ENCODE results near the gene INHBA. TPM values are rescaled to one million over a fixed set of nuclear protein-coding genes. Genes with fewer than 3 reads are reported as not detected.

Gene INHBA
- polyA plus RNA-seq, 1 donor (not counting 4 experiments of a cell fraction or from before 2014, with no cell fraction given) = 51.4 TPM

- no peaks in the 10 kb centered on the region for H4K20me1 ChIP-seq (ENCODE audit: control insufficient read depth, extremely low read depth, insufficient read depth, low read length)
- FAIRE-seq = no peak
- TF ChIP-seq, protein P1, sequence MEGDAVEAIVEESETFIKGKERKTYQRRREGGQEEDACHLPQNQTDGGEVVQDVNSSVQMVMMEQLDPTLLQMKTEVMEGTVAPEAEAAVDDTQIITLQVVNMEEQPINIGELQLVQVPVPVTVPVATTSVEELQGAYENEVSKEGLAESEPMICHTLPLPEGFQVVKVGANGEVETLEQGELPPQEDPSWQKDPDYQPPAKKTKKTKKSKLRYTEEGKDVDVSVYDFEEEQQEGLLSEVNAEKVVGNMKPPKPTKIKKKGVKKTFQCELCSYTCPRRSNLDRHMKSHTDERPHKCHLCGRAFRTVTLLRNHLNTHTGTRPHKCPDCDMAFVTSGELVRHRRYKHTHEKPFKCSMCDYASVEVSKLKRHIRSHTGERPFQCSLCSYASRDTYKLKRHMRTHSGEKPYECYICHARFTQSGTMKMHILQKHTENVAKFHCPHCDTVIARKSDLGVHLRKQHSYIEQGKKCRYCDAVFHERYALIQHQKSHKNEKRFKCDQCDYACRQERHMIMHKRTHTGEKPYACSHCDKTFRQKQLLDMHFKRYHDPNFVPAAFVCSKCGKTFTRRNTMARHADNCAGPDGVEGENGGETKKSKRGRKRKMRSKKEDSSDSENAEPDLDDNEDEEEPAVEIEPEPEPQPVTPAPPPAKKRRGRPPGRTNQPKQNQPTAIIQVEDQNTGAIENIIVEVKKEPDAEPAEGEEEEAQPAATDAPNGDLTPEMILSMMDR (optimal IDR thresholded peaks at IDR 0.05 in 1 of 3, IDR thresholded peaks at IDR 0.05 in 1 of 3, conservative IDR thresholded peaks at IDR 0.05 in 1 of 3; ENCODE audit: extremely low read depth in 1 of 3, insufficient read depth in 2 of 3, low read length in 3 of 3) = no peak
- TF ChIP-seq EZH2 (IDR thresholded peaks at IDR 0.05; ENCODE audit: low read length) = no peak
Observed at GRCh38 chr7:41738336-41738735, 35.4 kb upstream of the INHBA start.

GRCh38 chr7:41735206-41735605 lies 32.3 kb upstream of the INHBA start:
- H3K9me3 ChIP-seq (ENCODE audit: control insufficient read depth, low read depth, low read length) = no peaks in the 10 kb centered on the region
- FAIRE-seq (no peak), DNase-seq (ENCODE audit: low read depth, low spot score) (no peak)
- no peaks in the 10 kb centered on the region for H3K9me1 ChIP-seq (ENCODE audit: control insufficient read depth, extremely low read depth, insufficient read depth, low read length)
- H3K27ac ChIP-seq (ENCODE audit: control insufficient read depth, insufficient read depth, low read length) = no peak overlapping the region
- H3K36me3 ChIP-seq (ENCODE audit: control insufficient read depth in 2 of 2, extremely low read depth in 1 of 2, insufficient read depth in 2 of 2, low read length in 2 of 2) = no peaks in the 10 kb centered on the region
- no peaks in the 10 kb centered on the region for H4K20me1 ChIP-seq (ENCODE audit: control insufficient read depth, extremely low read depth, insufficient read depth, low read length)
- no peak overlapping the region for H3K9ac ChIP-seq (ENCODE audit: control insufficient read depth, extremely low read depth, insufficient read depth, low read length)
- TF ChIP-seq EZH2 (IDR thresholded peaks at IDR 0.05; ENCODE audit: low read length) = no peak
- TF ChIP-seq, protein P1 (optimal IDR thresholded peaks at IDR 0.05 in 1 of 3, IDR thresholded peaks at IDR 0.05 in 1 of 3, conservative IDR thresholded peaks at IDR 0.05 in 1 of 3; ENCODE audit: extremely low read depth in 1 of 3, insufficient read depth in 2 of 3, low read length in 3 of 3) = no peak
- no peaks in the 10 kb centered on the region for H3K4me1 ChIP-seq (ENCODE audit: control insufficient read depth, extremely low read depth, insufficient read depth, low read length)
- no peaks in the 10 kb centered on the region for H3K79me2 ChIP-seq (ENCODE audit: control insufficient read depth, insufficient read depth, low read length)
- H3K4me3 ChIP-seq (ENCODE audit: control insufficient read depth in 2 of 3, extremely low read depth in 1 of 3, insufficient read depth in 2 of 3, low read depth in 1 of 3, low read length in 3 of 3) = no peak overlapping the region
- H3K27me3 ChIP-seq (ENCODE audit: control insufficient read depth, extremely low read depth, insufficient read depth, low read length) = peaks cover 4% of the 10 kb centered on the region
- H3K4me2 ChIP-seq (ENCODE audit: control insufficient read depth, extremely low read depth, insufficient read depth, low read depth, low read length) = no peak overlapping the region
- no peak overlapping the region for H2AFZ ChIP-seq (ENCODE audit: control insufficient read depth, low read length)
- dilution Hi-C loops (cut with MboI; ENCODE audit: extremely low pct_ligation_motif_present, low sequenced_read_pairs) = no loop called here

More at GRCh38 chr7:41738336-41738735, 35.4 kb upstream of the INHBA start:
- Histone ChIP-seq H3K4me1 (ENCODE audit: control insufficient read depth, extremely low read depth, insufficient read depth, low read length) (no peaks in the 10 kb centered on the region), H3K79me2 (ENCODE audit: control insufficient read depth, insufficient read depth, low read length) (no peaks in the 10 kb centered on the region), H3K9me3 (ENCODE audit: control insufficient read depth, low read depth, low read length) (peaks cover 1% of the 10 kb centered on the region), H3K4me2 (ENCODE audit: control insufficient read depth, extremely low read depth, insufficient read depth, low read depth, low read length) (no peak overlapping the region), H3K27me3 (ENCODE audit: control insufficient read depth, extremely low read depth, insufficient read depth, low read length) (peaks cover 4% of the 10 kb centered on the region), H3K9me1 (ENCODE audit: control insufficient read depth, extremely low read depth, insufficient read depth, low read length) (no peaks in the 10 kb centered on the region), H3K27ac (ENCODE audit: control insufficient read depth, insufficient read depth, low read length) (no peak overlapping the region), H3K36me3 (ENCODE audit: control insufficient read depth in 2 of 2, extremely low read depth in 1 of 2, insufficient read depth in 2 of 2, low read length in 2 of 2) (no peaks in the 10 kb centered on the region), H2AFZ (ENCODE audit: control insufficient read depth, low read length) (no peak overlapping the region), H3K9ac (ENCODE audit: control insufficient read depth, extremely low read depth, insufficient read depth, low read length) (no peak overlapping the region), H3K4me3 (ENCODE audit: control insufficient read depth in 2 of 3, extremely low read depth in 1 of 3, insufficient read depth in 2 of 3, low read depth in 1 of 3, low read length in 3 of 3) (no peak overlapping the region)
- dilution Hi-C loops (cut with MboI; ENCODE audit: extremely low pct_ligation_motif_present, low sequenced_read_pairs) = no loop called here
- no peak for DNase-seq (ENCODE audit: low read depth, low spot score)

Measured in keratinocyte (primary cell).